ENCODE data around the gene TMEM95.

The TMEM95 gene

DNA sequence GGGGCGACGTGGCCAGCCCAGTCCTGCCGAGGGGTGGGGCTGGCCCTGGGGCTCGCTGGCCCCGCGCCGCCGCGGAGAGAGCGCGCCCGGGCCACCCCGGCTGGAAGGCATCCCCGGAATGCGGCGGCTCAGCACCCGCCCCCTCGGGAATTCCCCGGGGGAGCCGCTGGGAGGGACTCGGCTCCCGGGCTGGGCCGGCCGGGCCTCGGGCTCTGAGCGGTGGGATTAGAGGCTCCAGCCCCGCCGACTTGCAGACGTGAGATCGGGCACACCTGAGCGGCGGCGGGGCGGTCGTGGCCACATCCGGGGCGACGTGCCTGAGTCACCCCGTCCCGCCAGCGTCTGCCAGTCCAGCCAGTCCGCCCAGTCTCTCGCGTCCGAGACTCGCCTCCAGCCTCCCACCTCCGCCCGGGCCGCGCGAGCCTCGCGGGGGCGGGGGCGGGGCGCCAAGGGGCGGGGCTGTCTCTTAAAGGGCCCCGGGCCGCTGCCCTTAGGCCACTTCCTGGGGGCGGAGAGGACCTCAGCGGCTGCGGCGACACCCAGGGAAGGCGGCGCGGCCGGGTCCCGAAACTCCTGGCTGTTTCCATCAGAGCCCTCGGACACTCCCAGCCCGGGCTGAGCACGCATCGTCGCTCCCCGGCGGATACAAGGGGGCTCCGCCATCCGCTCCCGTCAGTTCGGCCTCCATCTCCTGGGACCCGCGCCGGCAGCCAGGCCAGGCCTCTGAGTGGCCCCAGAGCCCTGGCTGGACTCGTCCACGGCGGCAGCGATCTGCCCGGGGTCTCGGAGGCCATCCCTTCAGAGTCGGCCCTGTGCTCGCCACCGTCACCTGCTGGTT, 3.1 kb upstream of the TMEM95 start, which contains the start of gene KCTD11:
Gene KCTD11, plus strand, starts transcription at position 498 of the 838 bp plus-strand sequence.
- Histone ChIP-seq H3K4me3 (ENCODE audit: low read depth in 1 of 2, low read length in 2 of 2) (no peak within 1 kb of the TSS), H2AFZ (ENCODE audit: low read depth, low read length) (no peak within 1 kb of the TSS), H3K4me2 (ENCODE audit: insufficient read depth, low read length) (no peak within 1 kb of the TSS), H4K20me1 (ENCODE audit: insufficient read depth, low read length) (no peaks in the 10 kb centered on the region), H3K27ac (ENCODE audit: low read length) (no peak within 1 kb of the TSS), H3K27me3 (ENCODE audit: insufficient read depth, low read length, poor library complexity) (no peaks in the 10 kb centered on the region), H3K36me3 (ENCODE audit: insufficient read depth, low read length) (peaks cover 32% of the 10 kb centered on the region), H3K4me1 (ENCODE audit: insufficient read depth, low read length) (peaks cover 7% of the 10 kb centered on the region), H3K79me2 (ENCODE audit: insufficient read depth, low read length) (no peaks in the 10 kb centered on the region), H3K9me3 (ENCODE audit: insufficient read depth, low read length, severe bottlenecking) (no peaks in the 10 kb centered on the region), H3K9ac (ENCODE audit: low read depth, low read length) (no peak within 1 kb of the TSS)
- TF ChIP-seq EZH2 (IDR thresholded peaks at IDR 0.05; ENCODE audit: borderline replicate concordance, low read depth, low read length, severe bottlenecking) = no peak
- TF ChIP-seq, protein P1, sequence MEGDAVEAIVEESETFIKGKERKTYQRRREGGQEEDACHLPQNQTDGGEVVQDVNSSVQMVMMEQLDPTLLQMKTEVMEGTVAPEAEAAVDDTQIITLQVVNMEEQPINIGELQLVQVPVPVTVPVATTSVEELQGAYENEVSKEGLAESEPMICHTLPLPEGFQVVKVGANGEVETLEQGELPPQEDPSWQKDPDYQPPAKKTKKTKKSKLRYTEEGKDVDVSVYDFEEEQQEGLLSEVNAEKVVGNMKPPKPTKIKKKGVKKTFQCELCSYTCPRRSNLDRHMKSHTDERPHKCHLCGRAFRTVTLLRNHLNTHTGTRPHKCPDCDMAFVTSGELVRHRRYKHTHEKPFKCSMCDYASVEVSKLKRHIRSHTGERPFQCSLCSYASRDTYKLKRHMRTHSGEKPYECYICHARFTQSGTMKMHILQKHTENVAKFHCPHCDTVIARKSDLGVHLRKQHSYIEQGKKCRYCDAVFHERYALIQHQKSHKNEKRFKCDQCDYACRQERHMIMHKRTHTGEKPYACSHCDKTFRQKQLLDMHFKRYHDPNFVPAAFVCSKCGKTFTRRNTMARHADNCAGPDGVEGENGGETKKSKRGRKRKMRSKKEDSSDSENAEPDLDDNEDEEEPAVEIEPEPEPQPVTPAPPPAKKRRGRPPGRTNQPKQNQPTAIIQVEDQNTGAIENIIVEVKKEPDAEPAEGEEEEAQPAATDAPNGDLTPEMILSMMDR (IDR thresholded peaks at IDR 0.05; ENCODE audit: borderline replicate concordance, extremely low read depth, low read length, poor library complexity, severe bottlenecking) = no peak
- no peak for DNase-seq
- ATAC-seq (ENCODE audit: insufficient read depth, low read depth) = no peak

DNA sequence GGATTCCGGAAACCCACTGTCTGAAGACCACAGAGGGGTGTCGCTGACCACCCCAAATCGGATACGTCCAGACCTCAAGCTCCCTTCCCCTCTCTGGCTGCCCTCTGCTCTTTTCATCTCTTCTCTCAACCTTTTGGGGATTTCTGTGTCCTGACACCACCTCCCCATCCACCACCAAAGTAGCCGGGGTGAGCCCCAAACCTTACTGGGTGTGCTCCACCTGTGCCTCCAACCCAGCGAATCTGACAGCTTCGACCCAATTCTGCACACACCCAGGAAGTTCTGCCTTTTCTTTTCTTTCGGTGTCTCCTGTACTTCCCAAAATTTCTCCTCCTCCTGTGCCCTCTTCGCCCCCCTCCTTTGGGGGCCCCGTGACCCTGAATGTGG, 2.5 kb upstream of the TMEM95 start:
- Histone ChIP-seq H3K36me3 (ENCODE audit: insufficient read depth, low read length) (peaks cover 26% of the 10 kb centered on the region), H3K4me2 (ENCODE audit: insufficient read depth, low read length) (no peak overlapping the region), H3K79me2 (ENCODE audit: insufficient read depth, low read length) (no peaks in the 10 kb centered on the region), H4K20me1 (ENCODE audit: insufficient read depth, low read length) (no peaks in the 10 kb centered on the region), H3K4me3 (ENCODE audit: low read depth in 1 of 2, low read length in 2 of 2) (no peak overlapping the region), H3K27me3 (ENCODE audit: insufficient read depth, low read length, poor library complexity) (no peaks in the 10 kb centered on the region), H3K27ac (ENCODE audit: low read length) (no peak overlapping the region), H3K9me3 (ENCODE audit: insufficient read depth, low read length, severe bottlenecking) (no peaks in the 10 kb centered on the region), H3K9ac (ENCODE audit: low read depth, low read length) (no peak overlapping the region), H2AFZ (ENCODE audit: low read depth, low read length) (no peak overlapping the region), H3K4me1 (ENCODE audit: insufficient read depth, low read length) (peaks cover 7% of the 10 kb centered on the region)
- no peak for DNase-seq
- ATAC-seq (ENCODE audit: insufficient read depth, low read depth) = no peak
- TF ChIP-seq EZH2 (IDR thresholded peaks at IDR 0.05; ENCODE audit: borderline replicate concordance, low read depth, low read length, severe bottlenecking) = no peak
- TF ChIP-seq, protein P1 (IDR thresholded peaks at IDR 0.05; ENCODE audit: borderline replicate concordance, extremely low read depth, low read length, poor library complexity, severe bottlenecking) = no peak

DNA sequence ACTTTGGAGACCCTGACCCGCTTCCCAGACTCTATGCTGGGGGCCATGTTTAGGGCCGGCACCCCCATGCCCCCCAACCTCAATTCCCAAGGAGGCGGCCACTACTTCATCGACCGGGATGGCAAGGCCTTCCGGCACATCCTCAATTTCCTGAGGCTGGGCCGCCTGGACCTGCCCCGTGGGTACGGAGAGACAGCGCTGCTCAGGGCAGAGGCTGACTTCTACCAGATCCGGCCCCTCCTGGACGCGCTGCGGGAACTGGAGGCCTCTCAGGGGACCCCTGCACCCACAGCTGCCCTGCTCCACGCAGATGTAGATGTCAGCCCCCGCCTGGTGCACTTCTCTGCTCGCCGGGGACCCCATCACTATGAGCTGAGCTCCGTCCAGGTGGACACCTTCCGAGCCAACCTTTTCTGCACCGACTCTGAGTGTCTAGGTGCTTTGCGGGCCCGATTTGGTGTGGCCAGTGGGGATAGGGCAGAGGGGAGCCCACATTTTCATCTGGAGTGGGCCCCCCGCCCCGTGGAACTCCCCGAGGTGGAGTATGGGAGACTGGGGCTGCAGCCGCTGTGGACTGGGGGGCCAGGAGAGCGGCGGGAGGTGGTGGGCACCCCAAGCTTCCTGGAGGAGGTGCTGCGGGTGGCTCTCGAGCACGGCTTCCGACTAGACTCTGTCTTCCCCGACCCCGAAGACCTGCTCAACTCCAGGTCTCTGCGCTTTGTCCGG, 1.9 kb upstream of the TMEM95 start:
- peaks cover 7% of the 10 kb centered on the region for H3K4me1 ChIP-seq (ENCODE audit: insufficient read depth, low read length)
- no peak for TF ChIP-seq EZH2 (IDR thresholded peaks at IDR 0.05; ENCODE audit: borderline replicate concordance, low read depth, low read length, severe bottlenecking)
- TF ChIP-seq, protein P1 (IDR thresholded peaks at IDR 0.05; ENCODE audit: borderline replicate concordance, extremely low read depth, low read length, poor library complexity, severe bottlenecking) = no peak
- H3K9ac ChIP-seq (ENCODE audit: low read depth, low read length) = no peak overlapping the region

More for the DNA sequence above, 1.9 kb upstream of the TMEM95 start:
- H2AFZ ChIP-seq (ENCODE audit: low read depth, low read length) = no peak overlapping the region
- H3K27me3 ChIP-seq (ENCODE audit: insufficient read depth, low read length, poor library complexity) = no peaks in the 10 kb centered on the region
- peaks cover 20% of the 10 kb centered on the region for H3K36me3 ChIP-seq (ENCODE audit: insufficient read depth, low read length)
- no peaks in the 10 kb centered on the region for H3K9me3 ChIP-seq (ENCODE audit: insufficient read depth, low read length, severe bottlenecking)
- H3K27ac ChIP-seq (ENCODE audit: low read length) = no peak overlapping the region
- no peak overlapping the region for H3K4me2 ChIP-seq (ENCODE audit: insufficient read depth, low read length)
- ATAC-seq (ENCODE audit: insufficient read depth, low read depth) (no peak), DNase-seq (no peak)
- H3K79me2 ChIP-seq (ENCODE audit: insufficient read depth, low read length) = no peaks in the 10 kb centered on the region
- no peaks in the 10 kb centered on the region for H4K20me1 ChIP-seq (ENCODE audit: insufficient read depth, low read length)
- H3K4me3 ChIP-seq (ENCODE audit: low read depth in 1 of 2, low read length in 2 of 2) = no peak overlapping the region

Data from DND-41 (cell line).